GM21526 (cell line): Measurements from ENCODE around the gene BAG1.

Source experiments
- ATAC-seq: cut with Tn5 transposase; IDR thresholded peaks from one replicate; pipeline ENCODE4 v1.9.1; 2021; ENCODE audit warnings: moderate library complexity; ENCODE audit not compliant: unreplicated experiment, low FRiP score

BAG1 gene

GRCh38 chr9:33245341-33245740 is 19.2 kb downstream of the BAG1 start:
- no peak for ATAC-seq

DNA sequence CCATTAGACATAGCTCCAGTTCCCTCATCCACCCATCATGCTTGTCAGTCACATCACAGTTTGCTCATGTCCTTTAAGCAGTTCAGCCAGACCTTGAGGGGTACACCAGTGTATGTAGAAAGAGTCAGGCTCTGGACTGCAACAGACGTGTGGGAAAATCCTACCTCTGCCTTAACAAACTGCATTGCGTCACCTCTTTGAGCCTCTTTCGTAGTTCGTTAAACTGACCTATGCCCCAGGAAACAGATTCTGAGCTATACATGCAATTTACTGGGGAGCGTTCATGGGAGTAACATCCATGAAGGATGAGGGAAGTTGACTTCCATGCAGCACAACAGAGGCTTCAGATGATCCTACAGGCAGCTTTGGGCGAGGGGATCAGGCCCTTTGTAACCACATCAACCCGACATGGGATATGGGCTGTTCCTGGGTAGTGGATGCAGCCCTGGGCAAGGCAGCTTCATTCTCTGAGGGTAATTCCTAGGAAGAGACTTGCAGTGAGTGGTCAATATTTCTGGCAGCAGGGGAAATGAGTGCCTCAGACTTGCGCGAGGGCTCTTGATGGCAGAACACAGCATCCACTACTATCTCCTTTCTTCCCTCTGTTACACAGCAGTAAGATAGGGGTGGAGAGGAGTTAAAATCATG is 20.2 kb downstream of the BAG1 start:
- ATAC-seq: no peak

DNA sequence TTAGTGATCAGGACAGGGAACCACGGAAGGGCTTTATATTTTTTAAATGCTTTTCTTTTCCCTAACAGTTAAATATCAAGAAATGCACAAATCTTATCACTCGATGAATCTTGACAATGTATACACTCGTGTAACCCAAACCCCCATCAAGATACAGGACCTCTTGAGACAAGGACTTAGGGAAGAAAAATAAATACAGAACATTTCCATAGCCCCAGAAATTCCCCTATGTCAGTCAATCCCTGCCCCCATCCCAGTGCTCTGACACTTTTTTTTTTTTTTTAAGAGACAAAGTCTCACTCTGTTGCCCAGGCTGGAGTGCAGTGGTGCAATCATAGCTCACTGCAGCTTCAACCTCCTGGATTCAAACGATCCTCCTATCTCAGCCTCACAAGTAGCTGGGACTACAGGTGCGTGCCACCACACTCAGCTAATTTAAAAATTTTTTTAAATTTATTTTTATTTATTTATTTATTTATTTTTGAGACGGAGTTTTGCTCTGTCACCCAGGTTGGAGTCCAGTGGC is 21.8 kb downstream of the BAG1 start:
- ATAC-seq: no peak

GRCh38 chr9:33241298-33241697 is 23.2 kb downstream of the BAG1 start:
- no peak for ATAC-seq

- ATAC-seq: no peak
Measured at GRCh38 chr9:33239921-33240320, 24.6 kb downstream of the BAG1 start, which contains the start of gene SPINK4. Gene SPINK4, plus strand, starts transcription at chr9:33240167. Its CDS starts 42 bp downstream, at chr9:33240209.

GRCh38 chr9:33236571-33236970 is 27.9 kb downstream of the BAG1 start:
- no peak for ATAC-seq

DNA sequence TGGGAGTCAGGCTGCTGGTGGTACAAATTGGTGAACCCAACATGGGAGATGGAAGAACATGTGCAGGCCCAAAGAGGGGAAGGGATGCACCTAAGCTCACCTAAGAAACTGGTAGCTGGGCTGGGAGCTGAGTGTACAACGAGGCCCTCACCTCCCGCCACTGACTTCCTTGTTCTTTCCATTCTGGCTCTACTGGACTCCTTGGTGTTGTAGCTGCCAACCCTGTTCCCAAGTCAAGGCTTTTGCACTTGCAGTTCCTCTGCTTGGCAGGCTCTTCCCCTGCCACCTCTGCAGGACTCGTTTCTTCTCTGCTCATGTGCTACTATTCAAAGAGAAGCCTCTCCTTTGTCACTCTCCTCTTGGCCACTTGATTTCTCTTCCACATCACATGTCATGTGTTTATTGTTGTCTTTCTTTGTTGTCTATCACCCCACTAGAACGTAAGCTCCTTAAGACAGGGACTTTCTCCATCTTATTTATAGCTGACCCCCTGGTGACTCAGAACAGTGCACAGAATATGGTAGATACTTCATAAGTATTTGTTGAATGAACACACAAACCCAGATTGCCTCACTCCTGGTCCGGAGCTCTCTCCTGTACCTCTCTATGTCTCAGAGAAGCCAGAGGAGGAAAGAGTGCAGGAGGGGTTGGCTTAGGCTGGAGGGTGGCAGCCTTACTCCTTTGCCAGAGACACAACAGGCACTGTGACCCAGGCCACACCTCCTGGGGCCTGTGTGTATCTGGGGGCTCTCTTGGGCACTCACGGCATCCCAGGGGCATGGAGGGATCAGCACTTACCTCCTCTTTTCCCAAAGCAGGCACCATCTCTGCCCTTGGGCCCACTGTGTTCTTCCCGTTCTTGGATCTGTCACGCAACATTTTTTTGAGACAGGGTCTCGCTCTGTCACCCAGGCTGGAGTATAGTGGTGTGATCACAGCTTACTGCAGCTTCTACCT is 29.7 kb downstream of the BAG1 start:
- no peak for ATAC-seq

GRCh38 chr9:33233626-33234342 is 30.7 kb downstream of the BAG1 start:
- ATAC-seq: no peak

DNA sequence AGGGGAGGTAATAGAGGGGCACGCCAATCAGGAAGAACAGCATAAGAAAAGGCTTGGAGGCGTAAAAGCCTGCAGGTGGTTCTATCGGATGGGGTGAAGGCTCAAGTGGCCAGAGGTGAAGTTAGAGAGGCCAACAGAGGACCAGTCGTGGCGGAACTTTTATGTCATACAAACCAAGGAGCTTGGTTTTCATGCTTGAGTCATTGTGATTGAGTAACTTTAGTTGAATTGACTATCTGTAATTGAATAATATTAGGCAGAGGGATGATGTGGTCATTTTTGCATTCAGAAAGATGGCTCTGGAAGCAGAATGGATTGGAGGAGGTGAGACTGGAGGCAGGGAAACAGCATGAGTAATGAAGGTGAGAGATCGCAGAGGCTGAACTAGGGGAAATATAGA is 31.7 kb downstream of the BAG1 start:
- no peak for ATAC-seq

GRCh38 chr9:33231623-33231942 is 32.9 kb downstream of the BAG1 start:
- no peak for ATAC-seq

GRCh38 chr9:33230756-33231622 is 33.5 kb downstream of the BAG1 start:
- no peak for ATAC-seq

DNA sequence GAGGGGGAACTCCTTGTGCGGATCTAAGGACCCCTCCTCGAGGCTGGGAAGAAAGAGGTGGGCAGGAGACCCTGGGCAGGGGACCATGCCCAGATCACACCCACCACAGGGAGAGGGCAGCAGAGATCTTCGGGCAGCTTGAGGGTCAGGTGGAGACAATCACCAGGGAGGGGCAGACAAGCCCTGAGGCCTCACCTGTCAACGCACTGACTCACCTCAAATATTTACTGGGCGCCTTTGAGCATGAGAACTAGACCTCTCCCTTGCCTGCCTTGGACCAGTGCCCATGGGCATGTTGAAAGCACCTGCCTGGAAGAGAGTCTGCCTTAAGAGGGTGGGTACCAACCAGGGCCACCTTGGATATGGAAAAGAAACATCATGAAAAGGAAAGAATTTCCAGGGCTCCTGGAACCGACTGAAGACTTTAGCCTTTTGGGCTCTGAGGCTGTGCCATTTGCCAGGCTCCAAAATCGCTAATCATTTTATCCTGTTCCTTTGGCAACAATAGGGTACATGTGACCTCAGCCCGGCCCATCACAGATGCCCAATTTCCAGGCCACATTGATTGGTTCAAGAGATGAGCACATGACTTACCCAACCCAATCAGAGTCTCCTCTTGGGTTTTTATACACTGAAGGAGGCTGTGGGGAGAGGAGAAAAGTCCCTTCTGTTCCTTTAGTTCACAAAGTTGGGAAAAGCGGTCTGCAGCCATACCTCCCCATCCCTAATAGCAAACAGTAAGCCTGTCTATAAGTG is 35.0 kb downstream of the BAG1 start:
- no peak for ATAC-seq

DNA sequence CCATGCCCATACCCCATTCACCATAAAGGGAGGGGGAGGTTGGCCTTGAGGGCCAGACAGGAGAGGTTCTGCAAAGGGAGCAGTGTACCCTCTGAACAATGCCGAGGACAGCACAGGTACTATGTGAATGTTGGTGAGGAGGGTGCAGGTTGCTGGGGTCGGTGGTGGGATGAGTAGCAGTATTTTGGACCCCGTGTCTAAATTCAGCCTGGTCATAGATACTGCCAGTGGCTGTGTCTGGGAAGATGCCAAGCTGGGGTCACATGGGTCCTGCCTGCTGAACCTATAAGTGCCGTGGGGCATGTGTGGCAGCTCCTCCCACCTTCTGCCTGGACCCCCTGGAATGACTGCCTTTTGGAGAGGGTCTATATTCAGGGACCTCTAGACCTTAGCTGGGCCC is 35.9 kb downstream of the BAG1 start:
- ATAC-seq: no peak

DNA sequence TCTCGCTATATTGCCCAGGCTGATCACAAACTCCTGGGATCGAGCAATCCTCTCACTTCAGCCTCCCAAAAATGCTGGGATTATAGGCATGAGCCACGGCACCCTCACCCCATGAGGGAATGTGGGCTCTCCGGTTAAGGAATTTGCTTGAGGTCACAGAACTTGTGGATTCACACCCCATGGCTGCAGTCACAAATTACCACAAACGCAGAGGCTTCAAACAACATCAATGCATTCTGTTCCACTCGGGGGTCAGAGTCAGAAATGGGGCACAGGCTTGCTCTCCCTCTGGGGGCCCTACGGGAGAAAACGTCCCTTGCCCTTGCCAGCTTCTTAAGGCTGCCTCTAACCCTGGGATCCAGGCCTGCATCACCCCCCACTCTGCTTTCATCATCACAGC is 36.8 kb downstream of the BAG1 start:
- no peak for ATAC-seq

DNA sequence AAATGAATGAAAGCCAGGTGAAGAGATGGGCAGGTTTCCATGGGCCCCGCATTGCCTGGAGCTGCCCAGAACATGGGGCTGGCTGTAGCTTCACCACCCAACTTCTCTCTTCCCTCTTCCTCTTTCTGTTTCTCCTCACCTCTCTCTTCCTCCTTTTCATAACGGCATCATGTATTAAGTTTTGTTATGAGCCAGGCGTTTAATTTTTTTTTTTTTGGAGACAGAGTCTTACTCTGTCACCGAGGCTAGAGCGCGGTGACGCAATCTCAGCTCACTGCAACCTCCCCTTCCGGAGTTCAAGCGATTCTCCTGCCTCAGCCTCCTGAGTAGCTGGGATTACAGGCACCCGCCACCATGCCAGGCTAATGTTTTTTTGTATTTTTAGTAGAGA is 37.5 kb downstream of the BAG1 start:
- ATAC-seq: peak; percentile 71

- ATAC-seq: no peak
Measured at GRCh38 chr9:33225319-33226147, 39.0 kb downstream of the BAG1 start.

DNA sequence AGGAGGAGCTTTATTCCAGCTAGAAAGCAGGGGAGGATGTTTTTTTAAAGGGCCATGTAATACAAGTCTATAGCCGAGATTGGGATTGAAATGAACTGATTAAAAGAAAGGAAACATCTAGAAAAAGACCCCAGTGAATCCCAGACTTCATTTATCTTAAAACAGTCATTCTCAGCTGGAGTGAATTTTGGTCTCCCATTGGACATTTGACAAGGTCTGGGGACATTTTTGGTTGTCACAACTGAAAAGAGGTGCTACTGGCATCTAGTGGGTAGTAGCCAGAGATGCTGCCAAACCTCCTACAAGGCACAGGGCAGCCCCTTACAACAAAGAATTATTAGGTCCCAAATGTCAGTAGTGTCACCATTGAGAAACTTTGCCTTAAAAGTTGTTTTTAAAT is 40.8 kb downstream of the BAG1 start:
- ATAC-seq: no peak

DNA sequence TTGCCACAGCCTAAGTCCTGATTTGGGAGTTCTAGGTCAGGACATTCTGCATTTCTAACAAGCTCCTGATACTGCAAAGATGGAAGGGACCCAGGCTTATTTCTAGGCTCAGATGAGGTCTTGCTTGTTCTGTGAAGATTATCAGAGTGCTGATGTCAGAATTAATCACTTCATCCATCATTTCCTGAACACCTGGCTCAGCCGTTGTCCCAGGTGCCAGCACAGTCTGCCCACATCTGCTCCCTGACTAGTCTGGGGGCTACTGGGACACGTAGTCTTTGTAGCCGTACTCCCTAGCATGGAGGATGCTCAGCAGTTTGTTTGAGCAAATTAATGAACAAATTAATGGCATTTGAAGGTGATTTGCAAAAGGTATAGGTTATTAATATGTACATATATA is 42.5 kb downstream of the BAG1 start:
- no peak for ATAC-seq

- no peak for ATAC-seq
Measured at GRCh38 chr9:33221568-33221884, 43.0 kb downstream of the BAG1 start.
